GM21619 (cell line): ENCODE measurements around the gene ARL6IP4.
"Not testable (repeated sequence)": the region's sequence is repeated elsewhere in the genome, so short reads cannot be mapped to it uniquely, and the experiment has no call there.

Experiments used
- ATAC-seq: cut with Tn5 transposase; IDR thresholded peaks from one replicate; pipeline ENCODE4 v1.9.1; 2021; ENCODE audit not compliant: unreplicated experiment

Gene ARL6IP4

GRCh38 chr12:123005081-123005626 lies 24.7 kb downstream of the ARL6IP4 start:
- ATAC-seq: no peak

GRCh38 chr12:123006977-123007376 lies 26.5 kb downstream of the ARL6IP4 start:
- no peak for ATAC-seq

- ATAC-seq: no peak
Observed at GRCh38 chr12:123010110-123010509, 29.6 kb downstream of the ARL6IP4 start.

- no peak for ATAC-seq
Observed at GRCh38 chr12:123010681-123011080, 30.2 kb downstream of the ARL6IP4 start.

- ATAC-seq: no peak
Observed at GRCh38 chr12:123011701-123012100, 31.2 kb downstream of the ARL6IP4 start.

- ATAC-seq: no peak
Observed at GRCh38 chr12:123013185-123014095, 33.0 kb downstream of the ARL6IP4 start.

GRCh38 chr12:123014473-123014872 lies 34.0 kb downstream of the ARL6IP4 start:
- not testable (repeated sequence) for ATAC-seq

- ATAC-seq: no peak
Observed at GRCh38 chr12:123017753-123018152, 37.3 kb downstream of the ARL6IP4 start.

- no peak for ATAC-seq
Observed at GRCh38 chr12:123019841-123020138, 39.3 kb downstream of the ARL6IP4 start.

- no peak for ATAC-seq
Observed at GRCh38 chr12:123021688-123022604, 41.5 kb downstream of the ARL6IP4 start.

- ATAC-seq: no peak
Observed at GRCh38 chr12:123022846-123023245, 42.4 kb downstream of the ARL6IP4 start.

GRCh38 chr12:123024819-123025391 lies 44.4 kb downstream of the ARL6IP4 start:
- no peak for ATAC-seq

GRCh38 chr12:123026094-123026853 lies 45.8 kb downstream of the ARL6IP4 start:
- ATAC-seq: no peak

- ATAC-seq: no peak
Observed at GRCh38 chr12:123027726-123028445, 47.4 kb downstream of the ARL6IP4 start.

GRCh38 chr12:123028475-123028874 lies 48.0 kb downstream of the ARL6IP4 start:
- no peak for ATAC-seq

- no peak for ATAC-seq
Observed at GRCh38 chr12:123029550-123029949, 49.1 kb downstream of the ARL6IP4 start.

GRCh38 chr12:123030686-123031085 lies 50.2 kb downstream of the ARL6IP4 start:
- ATAC-seq: no peak

GRCh38 chr12:123031171-123031845 lies 50.8 kb downstream of the ARL6IP4 start:
- no peak for ATAC-seq
